HEK293 (cell line): ENCODE results near the gene SHE.

Source experiments
- CTCF ChIA-PET: fragments of 350-600 bp; formaldehyde crosslinking; extraction: SDS; loops from one replicate; lab custom pipeline; 2021; ENCODE audit warnings: antibody characterized with exemption; lab: Yijun Ruan, JAX
- POLR2A ChIA-PET: fragments of 300-600 bp; formaldehyde crosslinking; extraction: SDS; loops from one replicate; lab custom pipeline; 2020; ENCODE audit warnings: antibody characterized with exemption, inconsistent platforms; lab: Yijun Ruan, JAX
- H3K27ac ChIP-seq: fragments of 200-500 bp; sonication (Bioruptor generic); 2 replicates; pipeline ENCODE4 v1.5.1; 2014; ENCODE audit warnings: low read depth, low read length, control low read depth, inconsistent platforms; ENCODE audit errors: extremely low read depth
- H3K36me3 ChIP-seq, 2 experiments: fragments of 200-500 bp in 1 of 2; sonication (Bioruptor generic) in 1 of 2; 1 replicate in 1 of 2; 2 replicates in 1 of 2; pipeline ENCODE4 v1.5.1; 2014 to 2017; ENCODE audit warnings: inconsistent platforms in 2 of 2, low read length in 2 of 2; ENCODE audit not compliant: control insufficient read depth in 2 of 2, insufficient read depth in 1 of 2
- H3K4me1 ChIP-seq: fragments of 200-500 bp; sonication (Bioruptor generic); 2 replicates; pipeline ENCODE4 v1.5.1; 2014; ENCODE audit warnings: mild to moderate bottlenecking, low read length, inconsistent platforms; ENCODE audit not compliant: control insufficient read depth, insufficient read depth
- H3K4me3 ChIP-seq: 2 replicates; pipeline ENCODE4 v1.5.1; 2011; ENCODE audit warnings: low read depth, mild to moderate bottlenecking, control low read depth, low read length, moderate library complexity
- H3K9me3 ChIP-seq: fragments of 200-500 bp; sonication (Bioruptor generic); 2 replicates; pipeline ENCODE4 v1.5.1; 2014; ENCODE audit warnings: low read depth, low read length, inconsistent platforms; ENCODE audit not compliant: control insufficient read depth, insufficient read depth
- BCL11B ChIP-seq: fragments of 450-650 bp; formaldehyde crosslinking; IDR thresholded peaks from 2 replicates; pipeline ENCODE4 v1.5.1; 2016; ENCODE audit warnings: low read depth, missing biosample characterization, missing genetic modification characterization
- HOXA7 ChIP-seq: sonication (generic); formaldehyde crosslinking; IDR thresholded peaks from 2 replicates; pipeline ENCODE4 v1.8.1; 2022; ENCODE audit warnings: missing genetic modification reagents, borderline replicate concordance
- MYNN ChIP-seq: fragments of 450-650 bp; formaldehyde crosslinking; IDR thresholded peaks from 2 replicates; pipeline ENCODE4 v1.5.1; 2016; ENCODE audit warnings: missing biosample characterization, missing genetic modification characterization, borderline replicate concordance
- SCRT1 ChIP-seq: fragments of 450-650 bp; formaldehyde crosslinking; IDR thresholded peaks from 2 replicates; pipeline ENCODE4 v1.5.1; 2016; ENCODE audit warnings: missing biosample characterization, missing genetic modification characterization, borderline replicate concordance
- SP2 ChIP-seq: fragments of 450-650 bp; formaldehyde crosslinking; IDR thresholded peaks from 2 replicates; pipeline ENCODE4 v1.5.1; 2016; ENCODE audit warnings: missing biosample characterization, missing genetic modification characterization
- ZEB2 ChIP-seq: fragments of 450-650 bp; formaldehyde crosslinking; IDR thresholded peaks from 2 replicates; pipeline ENCODE4 v1.5.1; 2016; ENCODE audit warnings: missing biosample characterization, missing genetic modification characterization
- ZNF133 ChIP-seq: fragments of 450-650 bp; formaldehyde crosslinking; IDR thresholded peaks from 2 replicates; pipeline ENCODE4 v1.5.1; 2016; ENCODE audit warnings: missing biosample characterization, missing genetic modification characterization
- ZNF146 ChIP-seq: fragments of 450-650 bp; formaldehyde crosslinking; IDR thresholded peaks from 2 replicates; pipeline ENCODE4 v1.5.1; 2016; ENCODE audit warnings: missing biosample characterization, missing genetic modification characterization
- ZNF24 ChIP-seq: fragments of 450-650 bp; formaldehyde crosslinking; IDR thresholded peaks from 2 replicates; pipeline ENCODE4 v1.5.1; 2016; ENCODE audit warnings: missing biosample characterization, missing genetic modification characterization
- ZNF274 ChIP-seq, 2 experiments: fragments of 200-500 bp in 1 of 2; fragments of 450-650 bp in 1 of 2; sonication (Bioruptor generic) in 1 of 2; formaldehyde crosslinking in 1 of 2; IDR thresholded peaks; 2 replicates each; pipeline versions ENCODE4 v1.5.1 to v1.6.1; 2014 to 2016; ENCODE audit warnings: borderline replicate concordance in 1 of 2, inconsistent platforms in 1 of 2, low read length in 1 of 2, missing biosample characterization in 1 of 2, missing genetic modification characterization in 1 of 2
- ZNF501 ChIP-seq: fragments of 450-650 bp; formaldehyde crosslinking; IDR thresholded peaks from 2 replicates; pipeline ENCODE4 v1.5.1; 2016; ENCODE audit warnings: missing biosample characterization, missing genetic modification characterization
- ZNF521 ChIP-seq: fragments of 450-650 bp; formaldehyde crosslinking; IDR thresholded peaks from 2 replicates; pipeline ENCODE4 v1.5.1; 2017; ENCODE audit warnings: missing biosample characterization, mild to moderate bottlenecking, missing genetic modification characterization
- ZNF629 ChIP-seq: fragments of 450-650 bp; formaldehyde crosslinking; IDR thresholded peaks from 2 replicates; pipeline ENCODE4 v1.5.1; 2017; ENCODE audit warnings: missing biosample characterization, missing genetic modification characterization
- ZNF658 ChIP-seq: fragments of 450-650 bp; formaldehyde crosslinking; IDR thresholded peaks from 2 replicates; pipeline ENCODE4; 2016; ENCODE audit warnings: missing biosample characterization, missing genetic modification characterization
- ZNF664 ChIP-seq: fragments of 450-650 bp; formaldehyde crosslinking; IDR thresholded peaks from 2 replicates; pipeline ENCODE4 v1.5.1; 2016; ENCODE audit warnings: missing biosample characterization, missing genetic modification characterization
- ZNF677 ChIP-seq: fragments of 450-650 bp; IDR thresholded peaks from 2 replicates; pipeline ENCODE4 v1.5.0; 2018; ENCODE audit warnings: missing biosample characterization, mild to moderate bottlenecking, missing genetic modification characterization, moderate library complexity
- ZNF76 ChIP-seq: fragments of 450-650 bp; formaldehyde crosslinking; IDR thresholded peaks from 2 replicates; pipeline ENCODE4; 2016; ENCODE audit warnings: low read depth, missing biosample characterization, missing genetic modification characterization, borderline replicate concordance
- ZNF785 ChIP-seq: fragments of 450-650 bp; formaldehyde crosslinking; IDR thresholded peaks from 2 replicates; pipeline ENCODE4 v1.5.1; 2016; ENCODE audit warnings: missing biosample characterization, missing genetic modification characterization
- ZSCAN30 ChIP-seq: fragments of 450-650 bp; IDR thresholded peaks from 2 replicates; pipeline ENCODE4 v1.5.1; 2018; ENCODE audit warnings: missing biosample characterization, mild to moderate bottlenecking, missing genetic modification characterization, moderate library complexity
- TF ChIP-seq, protein P1 (sequence below): fragments of 450-650 bp; formaldehyde crosslinking; IDR thresholded peaks from 2 replicates; pipeline ENCODE4 v1.5.1; 2016; ENCODE audit warnings: missing biosample characterization, missing genetic modification characterization
- TF ChIP-seq, protein P2 (sequence below): fragments of 450-650 bp; IDR thresholded peaks from 2 replicates; pipeline ENCODE4 v1.5.1; 2018; ENCODE audit warnings: missing biosample characterization, mild to moderate bottlenecking, missing genetic modification characterization
- TF ChIP-seq, protein P3 (sequence below): fragments of 450-650 bp; formaldehyde crosslinking; IDR thresholded peaks from 2 replicates; pipeline ENCODE4; 2016; ENCODE audit warnings: missing biosample characterization, missing genetic modification characterization
- TF ChIP-seq, protein P4 (sequence below): fragments of 450-650 bp; formaldehyde crosslinking; IDR thresholded peaks from 2 replicates; pipeline ENCODE4 v1.5.1; 2016; ENCODE audit warnings: missing biosample characterization, missing genetic modification characterization
- TF ChIP-seq, protein P5 (sequence below): fragments of 450-650 bp; formaldehyde crosslinking; IDR thresholded peaks from 2 replicates; pipeline ENCODE4 v1.5.1; 2016; ENCODE audit warnings: missing biosample characterization, missing genetic modification characterization

Gene SHE

DNA sequence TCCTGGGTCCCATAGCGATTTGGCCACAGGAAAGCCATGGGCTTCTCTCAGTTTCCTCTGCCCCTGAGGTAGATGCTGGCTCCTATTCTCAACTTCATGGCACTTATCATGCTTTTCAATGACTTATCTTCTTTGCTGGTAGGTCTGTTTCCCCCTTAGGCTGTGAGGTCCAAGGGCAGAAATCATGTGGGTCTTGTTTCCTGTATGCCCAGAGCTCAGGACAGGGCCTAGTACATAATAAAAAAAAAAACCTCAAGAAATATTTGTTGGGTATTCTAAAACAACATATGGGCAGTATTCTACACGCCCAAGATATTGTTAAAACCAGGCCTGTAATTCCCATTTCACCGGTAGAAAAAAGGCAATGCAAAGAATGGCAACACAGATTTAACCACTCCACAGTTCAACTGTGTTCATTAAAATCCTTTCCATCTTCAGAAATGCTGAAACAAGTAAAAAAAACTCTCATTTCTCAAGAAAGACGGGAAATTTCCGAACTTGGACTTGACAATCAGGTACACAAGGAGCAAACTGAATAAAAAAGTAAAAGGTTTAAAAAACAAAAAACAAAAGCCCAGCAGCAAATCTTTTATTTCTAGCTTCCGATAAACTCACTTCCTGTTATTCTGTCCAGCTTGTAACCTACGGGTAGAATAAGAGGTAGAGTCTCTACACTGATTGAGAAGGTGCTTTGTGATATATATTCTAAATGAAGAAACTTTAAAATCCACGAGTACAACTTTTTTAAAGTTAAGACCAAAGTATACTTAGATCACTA, 6.5 kb downstream of the SHE start (continued):
- TF ChIP-seq, protein P1, sequence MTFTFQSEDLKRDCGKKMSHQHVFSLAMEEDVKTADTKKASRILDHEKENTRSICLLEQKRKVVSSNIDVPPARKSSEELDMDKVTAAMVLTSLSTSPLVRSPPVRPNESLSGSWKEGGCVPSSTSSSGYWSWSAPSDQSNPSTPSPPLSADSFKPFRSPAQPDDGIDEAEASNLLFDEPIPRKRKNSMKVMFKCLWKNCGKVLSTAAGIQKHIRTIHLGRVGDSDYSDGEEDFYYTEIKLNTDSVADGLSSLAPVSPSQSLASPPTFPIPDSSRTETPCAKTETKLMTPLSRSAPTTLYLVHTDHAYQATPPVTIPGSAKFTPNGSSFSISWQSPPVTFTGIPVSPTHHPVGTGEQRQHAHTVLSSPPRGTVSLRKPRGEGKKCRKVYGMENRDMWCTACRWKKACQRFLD = no peak
- TF ChIP-seq SCRT1 (tag by site-specific recombination) (no peak), ZNF658 (tag by site-specific recombination) (no peak), ZNF133 (tag by site-specific recombination) (no peak), ZNF76 (tag by site-specific recombination) (no peak)
- TF ChIP-seq, all 188 proteins: peak for 0

DNA sequence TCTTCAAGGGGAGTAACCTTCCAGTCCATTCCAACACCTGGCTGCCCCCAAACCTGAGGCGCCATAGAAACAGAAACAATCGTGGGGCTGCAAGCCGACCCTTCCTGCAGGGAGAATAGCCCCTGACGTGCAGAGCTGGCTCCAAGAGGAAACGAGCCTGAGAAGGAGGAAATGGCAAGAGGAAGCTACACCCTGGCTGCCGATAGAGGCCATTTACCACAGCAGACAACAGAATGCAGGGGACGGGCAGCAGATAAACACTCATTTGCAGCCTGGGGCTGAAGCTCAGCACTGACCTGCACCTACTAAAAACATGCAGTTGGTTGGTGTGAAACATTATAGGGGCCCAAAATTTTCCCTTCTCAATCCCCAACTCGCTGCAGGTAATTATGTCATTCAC, 8.9 kb downstream of the SHE start:
- TF ChIP-seq, protein P2, sequence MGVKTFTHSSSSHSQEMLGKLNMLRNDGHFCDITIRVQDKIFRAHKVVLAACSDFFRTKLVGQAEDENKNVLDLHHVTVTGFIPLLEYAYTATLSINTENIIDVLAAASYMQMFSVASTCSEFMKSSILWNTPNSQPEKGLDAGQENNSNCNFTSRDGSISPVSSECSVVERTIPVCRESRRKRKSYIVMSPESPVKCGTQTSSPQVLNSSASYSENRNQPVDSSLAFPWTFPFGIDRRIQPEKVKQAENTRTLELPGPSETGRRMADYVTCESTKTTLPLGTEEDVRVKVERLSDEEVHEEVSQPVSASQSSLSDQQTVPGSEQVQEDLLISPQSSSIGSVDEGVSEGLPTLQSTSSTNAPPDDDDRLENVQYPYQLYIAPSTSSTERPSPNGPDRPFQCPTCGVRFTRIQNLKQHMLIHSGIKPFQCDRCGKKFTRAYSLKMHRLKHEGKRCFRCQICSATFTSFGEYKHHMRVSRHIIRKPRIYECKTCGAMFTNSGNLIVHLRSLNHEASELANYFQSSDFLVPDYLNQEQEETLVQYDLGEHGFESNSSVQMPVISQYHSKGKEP (tag by site-specific recombination) = no peak
- no peak for TF ChIP-seq ZSCAN30 (tag by site-specific recombination)
- TF ChIP-seq, protein P3, sequence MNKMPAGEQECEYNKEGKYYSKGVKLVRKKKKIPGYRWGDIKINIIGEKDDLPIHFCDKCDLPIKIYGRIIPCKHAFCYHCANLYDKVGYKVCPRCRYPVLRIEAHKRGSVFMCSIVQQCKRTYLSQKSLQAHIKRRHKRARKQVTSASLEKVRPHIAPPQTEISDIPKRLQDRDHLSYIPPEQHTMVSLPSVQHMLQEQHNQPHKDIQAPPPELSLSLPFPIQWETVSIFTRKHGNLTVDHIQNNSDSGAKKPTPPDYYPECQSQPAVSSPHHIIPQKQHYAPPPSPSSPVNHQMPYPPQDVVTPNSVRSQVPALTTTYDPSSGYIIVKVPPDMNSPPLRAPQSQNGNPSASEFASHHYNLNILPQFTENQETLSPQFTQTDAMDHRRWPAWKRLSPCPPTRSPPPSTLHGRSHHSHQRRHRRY (tag by site-specific recombination) = no peak
- no peak for TF ChIP-seq HOXA7 (CRISPR knock-in tag)
- TF ChIP-seq ZNF146 (tag by site-specific recombination) = no peak
- no peak for TF ChIP-seq SP2 (tag by site-specific recombination)
- TF ChIP-seq ZNF24 = no peak
- no peak for TF ChIP-seq MYNN (tag by site-specific recombination)
- TF ChIP-seq ZNF521 (tag by site-specific recombination) = no peak
- TF ChIP-seq, protein P4, sequence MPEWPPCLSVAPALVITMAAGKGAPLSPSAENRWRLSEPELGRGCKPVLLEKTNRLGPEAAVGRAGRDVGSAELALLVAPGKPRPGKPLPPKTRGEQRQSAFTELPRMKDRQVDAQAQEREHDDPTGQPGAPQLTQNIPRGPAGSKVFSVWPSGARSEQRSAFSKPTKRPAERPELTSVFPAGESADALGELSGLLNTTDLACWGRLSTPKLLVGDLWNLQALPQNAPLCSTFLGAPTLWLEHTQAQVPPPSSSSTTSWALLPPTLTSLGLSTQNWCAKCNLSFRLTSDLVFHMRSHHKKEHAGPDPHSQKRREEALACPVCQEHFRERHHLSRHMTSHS = no peak
- no peak for TF ChIP-seq ZNF133 (tag by site-specific recombination)
- no peak for TF ChIP-seq BCL11B (tag by site-specific recombination)
- no peak for TF ChIP-seq ZNF785 (tag by site-specific recombination)
- TF ChIP-seq ZEB2 (tag by site-specific recombination) = no peak
- TF ChIP-seq ZNF501 (tag by site-specific recombination) = no peak
- no peak for TF ChIP-seq ZNF677 (tag by site-specific recombination)
- TF ChIP-seq, protein P5, sequence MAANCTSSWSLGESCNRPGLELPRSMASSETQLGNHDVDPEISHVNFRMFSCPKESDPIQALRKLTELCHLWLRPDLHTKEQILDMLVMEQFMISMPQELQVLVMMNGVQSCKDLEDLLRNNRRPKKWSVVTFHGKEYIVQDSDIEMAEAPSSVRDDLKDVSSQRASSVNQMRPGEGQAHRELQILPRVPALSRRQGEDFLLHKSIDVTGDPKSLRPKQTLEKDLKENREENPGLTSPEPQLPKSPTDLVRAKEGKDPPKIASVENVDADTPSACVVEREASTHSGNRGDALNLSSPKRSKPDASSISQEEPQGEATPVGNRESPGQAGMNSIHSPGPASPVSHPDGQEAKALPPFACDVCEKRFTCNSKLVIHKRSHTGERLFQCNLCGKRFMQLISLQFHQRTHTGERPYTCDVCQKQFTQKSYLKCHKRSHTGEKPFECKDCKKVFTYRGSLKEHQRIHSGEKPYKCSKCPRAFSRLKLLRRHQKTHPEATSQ = no peak
- TF ChIP-seq ZNF629 (tag by site-specific recombination) = no peak
- no peak for TF ChIP-seq ZNF274 (IDR thresholded peaks at IDR 0.05; ENCODE audit: low read length)
- no peak for TF ChIP-seq ZNF274 (tag by site-specific recombination; IDR thresholded peaks at IDR 0.05; ENCODE audit: borderline replicate concordance)
- TF ChIP-seq ZNF664 (tag by site-specific recombination) = no peak
- H3K36me3 ChIP-seq = no peaks in the 10 kb centered on the region
- CTCF ChIA-PET = interaction anchor here (0.7 kb wide), 1 partner anchor 12 kb away, joined by 4 read pairs; no protein-coding TSS in a partner anchor
- no peak overlapping the region for H3K4me3 ChIP-seq
- no peaks in the 10 kb centered on the region for H3K9me3 ChIP-seq
- H3K27ac ChIP-seq = no peak overlapping the region
- POLR2A ChIA-PET = no interaction called here
- H3K4me1 ChIP-seq = no peaks in the 10 kb centered on the region
